ENCODE data around the gene GPSM1.

Gene GPSM1

DNA sequence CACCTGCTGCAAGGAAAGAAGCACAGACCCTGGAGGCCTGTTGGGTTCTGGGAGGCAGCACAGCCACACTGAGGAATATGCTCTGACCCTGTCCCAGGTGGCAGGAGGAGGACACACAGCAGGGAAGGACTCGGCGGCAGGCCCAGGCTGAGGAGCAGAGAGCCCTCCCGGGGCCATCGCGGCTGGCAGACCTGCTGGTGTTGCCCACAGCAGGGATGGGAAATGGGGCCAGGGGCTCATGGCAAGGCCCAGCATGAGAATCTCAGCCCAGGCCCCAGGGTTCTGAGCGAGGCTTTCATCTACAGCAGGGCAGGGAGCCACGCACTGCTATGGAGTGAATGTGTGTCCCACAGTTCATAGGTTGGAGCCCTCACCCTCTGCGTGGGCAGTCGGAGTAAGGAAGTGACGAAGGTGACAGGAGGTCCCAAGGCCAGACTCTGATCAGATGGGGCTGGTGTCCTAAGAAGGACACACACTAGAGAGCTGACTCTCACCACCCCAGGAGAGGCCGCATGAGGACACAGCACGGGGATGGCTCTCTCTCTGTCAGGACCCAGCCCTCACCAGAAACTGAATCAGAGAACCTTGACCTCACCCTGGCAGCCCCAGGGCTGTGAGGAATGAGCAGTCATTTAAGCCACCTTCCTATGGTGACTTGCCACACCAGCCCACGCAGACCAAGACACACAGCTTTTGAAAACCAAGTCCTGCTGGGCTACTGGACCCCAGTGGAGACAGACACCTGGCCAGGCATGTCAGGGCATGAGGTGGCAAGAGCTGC lies 10.3 kb upstream of the GPSM1 start:
- peaks cover 9% of the 10 kb centered on the region for H3K27me3 ChIP-seq (ENCODE audit: insufficient read depth, low read length, poor library complexity)
- H3K36me3 ChIP-seq (ENCODE audit: insufficient read depth, low read length) = no peaks in the 10 kb centered on the region
- H3K9me3 ChIP-seq (ENCODE audit: insufficient read depth, low read length, severe bottlenecking) = peaks cover 11% of the 10 kb centered on the region
- H3K4me2 ChIP-seq (ENCODE audit: insufficient read depth, low read length) = no peak overlapping the region
- H2AFZ ChIP-seq (ENCODE audit: low read depth, low read length) = no peak overlapping the region
- no peaks in the 10 kb centered on the region for H3K79me2 ChIP-seq (ENCODE audit: insufficient read depth, low read length)
- ATAC-seq (ENCODE audit: insufficient read depth, low read depth) = no peak
- H3K4me3 ChIP-seq (ENCODE audit: low read depth in 1 of 2, low read length in 2 of 2) = no peak overlapping the region
- no peak overlapping the region for H3K9ac ChIP-seq (ENCODE audit: low read depth, low read length)
- 0 out of 2 replicates have a peak, but pooled peaks cover under 1% of the 10 kb centered on the region for H4K20me1 ChIP-seq (ENCODE audit: insufficient read depth, low read length)
- DNase-seq = no peak
- no peaks in the 10 kb centered on the region for H3K4me1 ChIP-seq (ENCODE audit: insufficient read depth, low read length)
- H3K27ac ChIP-seq (ENCODE audit: low read length) = no peak overlapping the region
- TF ChIP-seq EZH2 (IDR thresholded peaks at IDR 0.05; ENCODE audit: borderline replicate concordance, low read depth, low read length, severe bottlenecking) = no peak
- TF ChIP-seq, protein P1, sequence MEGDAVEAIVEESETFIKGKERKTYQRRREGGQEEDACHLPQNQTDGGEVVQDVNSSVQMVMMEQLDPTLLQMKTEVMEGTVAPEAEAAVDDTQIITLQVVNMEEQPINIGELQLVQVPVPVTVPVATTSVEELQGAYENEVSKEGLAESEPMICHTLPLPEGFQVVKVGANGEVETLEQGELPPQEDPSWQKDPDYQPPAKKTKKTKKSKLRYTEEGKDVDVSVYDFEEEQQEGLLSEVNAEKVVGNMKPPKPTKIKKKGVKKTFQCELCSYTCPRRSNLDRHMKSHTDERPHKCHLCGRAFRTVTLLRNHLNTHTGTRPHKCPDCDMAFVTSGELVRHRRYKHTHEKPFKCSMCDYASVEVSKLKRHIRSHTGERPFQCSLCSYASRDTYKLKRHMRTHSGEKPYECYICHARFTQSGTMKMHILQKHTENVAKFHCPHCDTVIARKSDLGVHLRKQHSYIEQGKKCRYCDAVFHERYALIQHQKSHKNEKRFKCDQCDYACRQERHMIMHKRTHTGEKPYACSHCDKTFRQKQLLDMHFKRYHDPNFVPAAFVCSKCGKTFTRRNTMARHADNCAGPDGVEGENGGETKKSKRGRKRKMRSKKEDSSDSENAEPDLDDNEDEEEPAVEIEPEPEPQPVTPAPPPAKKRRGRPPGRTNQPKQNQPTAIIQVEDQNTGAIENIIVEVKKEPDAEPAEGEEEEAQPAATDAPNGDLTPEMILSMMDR (IDR thresholded peaks at IDR 0.05; ENCODE audit: borderline replicate concordance, extremely low read depth, low read length, poor library complexity, severe bottlenecking) = no peak

DNA sequence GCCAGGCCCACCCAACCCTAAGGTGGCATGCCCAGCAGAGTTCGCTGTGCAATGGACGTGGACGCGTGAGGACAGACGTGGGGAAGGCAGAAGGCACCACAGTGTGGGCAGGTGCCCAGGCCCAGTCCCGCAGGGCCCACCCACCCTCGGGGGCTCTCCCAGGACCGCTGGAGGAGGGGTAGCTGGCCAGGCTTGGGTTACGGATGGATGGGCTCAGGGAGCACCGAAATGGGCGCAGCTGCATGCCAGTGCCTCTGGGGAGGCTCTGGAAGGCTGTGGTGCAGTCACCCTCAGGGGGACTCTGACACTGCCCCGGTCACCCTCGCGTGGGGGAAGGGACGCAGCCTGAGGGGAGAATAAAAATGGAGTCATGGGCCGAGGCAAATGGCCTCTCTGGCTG lies 9.6 kb upstream of the GPSM1 start:
- peaks cover 11% of the 10 kb centered on the region for H3K9me3 ChIP-seq (ENCODE audit: insufficient read depth, low read length, severe bottlenecking)
- no peak overlapping the region for H3K27ac ChIP-seq (ENCODE audit: low read length)
- H2AFZ ChIP-seq (ENCODE audit: low read depth, low read length) = no peak overlapping the region
- ATAC-seq (ENCODE audit: insufficient read depth, low read depth) (no peak), DNase-seq (no peak)
- no peak overlapping the region for H3K9ac ChIP-seq (ENCODE audit: low read depth, low read length)
- no peak overlapping the region for H3K4me2 ChIP-seq (ENCODE audit: insufficient read depth, low read length)
- no peaks in the 10 kb centered on the region for H3K36me3 ChIP-seq (ENCODE audit: insufficient read depth, low read length)
- TF ChIP-seq EZH2 (IDR thresholded peaks at IDR 0.05; ENCODE audit: borderline replicate concordance, low read depth, low read length, severe bottlenecking) = no peak
- TF ChIP-seq, protein P1 (IDR thresholded peaks at IDR 0.05; ENCODE audit: borderline replicate concordance, extremely low read depth, low read length, poor library complexity, severe bottlenecking) = no peak
- H3K4me1 ChIP-seq (ENCODE audit: insufficient read depth, low read length) = no peaks in the 10 kb centered on the region
- H4K20me1 ChIP-seq (ENCODE audit: insufficient read depth, low read length) = 0 out of 2 replicates have a peak, but pooled peaks cover 6% of the 10 kb centered on the region
- peaks cover 15% of the 10 kb centered on the region for H3K27me3 ChIP-seq (ENCODE audit: insufficient read depth, low read length, poor library complexity)
- no peaks in the 10 kb centered on the region for H3K79me2 ChIP-seq (ENCODE audit: insufficient read depth, low read length)
- no peak overlapping the region for H3K4me3 ChIP-seq (ENCODE audit: low read depth in 1 of 2, low read length in 2 of 2)

DNA sequence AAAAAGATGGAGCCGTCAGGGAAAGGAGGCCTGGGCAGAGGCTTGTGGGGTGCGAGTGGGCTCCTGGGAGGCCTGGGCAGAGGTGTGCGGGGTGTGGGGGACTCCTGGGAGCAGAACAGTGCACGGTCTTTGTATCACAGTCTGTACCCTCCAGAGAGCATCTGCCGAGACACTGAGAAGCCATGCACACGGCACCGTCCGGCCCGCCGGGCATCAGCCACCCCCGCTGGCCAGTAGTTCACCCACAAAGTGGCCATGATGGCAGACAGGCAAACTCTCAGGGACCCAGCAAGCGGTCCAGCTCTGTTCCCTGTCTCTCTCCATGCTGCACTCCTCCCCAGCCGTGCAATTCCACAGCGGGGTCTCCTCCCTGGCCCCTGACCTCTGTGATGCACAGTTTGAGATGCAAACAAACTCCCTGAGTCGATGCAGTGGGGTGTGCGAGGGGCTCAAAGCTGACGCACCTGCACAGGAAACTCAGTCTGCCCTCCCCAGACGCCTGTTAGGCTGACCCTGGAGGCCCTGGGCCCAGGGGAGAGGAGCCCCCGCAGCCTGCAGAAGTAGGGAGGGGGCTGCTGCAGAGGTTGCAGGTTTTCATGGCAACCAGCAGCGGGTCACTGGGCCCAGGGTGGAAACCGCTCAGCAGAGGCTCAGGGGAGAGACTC lies 9.1 kb upstream of the GPSM1 start:
- Histone ChIP-seq H3K4me3 (ENCODE audit: low read depth in 1 of 2, low read length in 2 of 2) (no peak overlapping the region), H3K27me3 (ENCODE audit: insufficient read depth, low read length, poor library complexity) (peaks cover 20% of the 10 kb centered on the region), H3K36me3 (ENCODE audit: insufficient read depth, low read length) (no peaks in the 10 kb centered on the region), H4K20me1 (ENCODE audit: insufficient read depth, low read length) (peaks cover 8% of the 10 kb centered on the region; the same call in 1 of the 2 replicates), H2AFZ (ENCODE audit: low read depth, low read length) (no peak overlapping the region), H3K27ac (ENCODE audit: low read length) (no peak overlapping the region), H3K4me2 (ENCODE audit: insufficient read depth, low read length) (no peak overlapping the region), H3K9me3 (ENCODE audit: insufficient read depth, low read length, severe bottlenecking) (peaks cover 11% of the 10 kb centered on the region), H3K9ac (ENCODE audit: low read depth, low read length) (no peak overlapping the region), H3K79me2 (ENCODE audit: insufficient read depth, low read length) (no peaks in the 10 kb centered on the region), H3K4me1 (ENCODE audit: insufficient read depth, low read length) (no peaks in the 10 kb centered on the region)
- ATAC-seq (ENCODE audit: insufficient read depth, low read depth) (no peak), DNase-seq (no peak)
- TF ChIP-seq, protein P1 (IDR thresholded peaks at IDR 0.05; ENCODE audit: borderline replicate concordance, extremely low read depth, low read length, poor library complexity, severe bottlenecking) = no peak
- no peak for TF ChIP-seq EZH2 (IDR thresholded peaks at IDR 0.05; ENCODE audit: borderline replicate concordance, low read depth, low read length, severe bottlenecking)

Data from DND-41 (cell line).